ENCODE results near the gene GGNBP2. TPM values are rescaled to one million over a fixed set of nuclear protein-coding genes. Genes with fewer than 3 reads are reported as not detected.

The GGNBP2 gene
- polyA plus RNA-seq, 1 donor from 2014 or later = 112 TPM

GRCh38 chr17:36509272-36509985 lies 35.3 kb upstream of the GGNBP2 start:
- Histone ChIP-seq H3K4me3 (ENCODE audit: low read length) (no peak overlapping the region), H3K27me3 (ENCODE audit: insufficient read depth, low read depth, low read length) (no peaks in the 10 kb centered on the region), H3F3A (ENCODE audit: insufficient read depth, low read length, poor library complexity, severe bottlenecking) (no peaks in the 10 kb centered on the region), H3K79me2 (replicated peaks; ENCODE audit: insufficient read depth, low read length) (no peaks in the 10 kb centered on the region), H2AFZ (ENCODE audit: low read depth, low read length) (no peak overlapping the region), H3K9me3 (ENCODE audit: low read length) (no peaks in the 10 kb centered on the region), H4K20me1 (ENCODE audit: insufficient read depth) (no peaks in the 10 kb centered on the region), H3K36me3 (ENCODE audit: insufficient read depth, low read length) (no peaks in the 10 kb centered on the region), H3K9ac (ENCODE audit: low read length) (no peak overlapping the region), H3K9me2 (ENCODE audit: insufficient read depth, low read length) (no peaks in the 10 kb centered on the region), H3K27ac (ENCODE audit: low read length) (no peak overlapping the region), H3K4me2 (ENCODE audit: low read length) (no peak overlapping the region)
- no peak for TF ChIP-seq MXI1 (conservative IDR thresholded peaks at IDR 0.05; ENCODE audit: poor library complexity, severe bottlenecking)
- no peak for TF ChIP-seq EZH2 (IDR thresholded peaks at IDR 0.05; ENCODE audit: borderline replicate concordance, insufficient read depth, low read length, poor library complexity, severe bottlenecking)
- no peak for TF ChIP-seq RAD21 (conservative IDR thresholded peaks at IDR 0.05)
- TF ChIP-seq SMC3 (conservative IDR thresholded peaks at IDR 0.05; ENCODE audit: poor library complexity) = no peak
- no peak for TF ChIP-seq EP300 (conservative IDR thresholded peaks at IDR 0.05; ENCODE audit: poor library complexity, severe bottlenecking)
- TF ChIP-seq TAF1 (IDR thresholded peaks at IDR 0.05; ENCODE audit: low read depth) = no peak
- no peak for TF ChIP-seq POLR2AphosphoS5 (IDR thresholded peaks at IDR 0.05)
- TF ChIP-seq, protein P1, sequence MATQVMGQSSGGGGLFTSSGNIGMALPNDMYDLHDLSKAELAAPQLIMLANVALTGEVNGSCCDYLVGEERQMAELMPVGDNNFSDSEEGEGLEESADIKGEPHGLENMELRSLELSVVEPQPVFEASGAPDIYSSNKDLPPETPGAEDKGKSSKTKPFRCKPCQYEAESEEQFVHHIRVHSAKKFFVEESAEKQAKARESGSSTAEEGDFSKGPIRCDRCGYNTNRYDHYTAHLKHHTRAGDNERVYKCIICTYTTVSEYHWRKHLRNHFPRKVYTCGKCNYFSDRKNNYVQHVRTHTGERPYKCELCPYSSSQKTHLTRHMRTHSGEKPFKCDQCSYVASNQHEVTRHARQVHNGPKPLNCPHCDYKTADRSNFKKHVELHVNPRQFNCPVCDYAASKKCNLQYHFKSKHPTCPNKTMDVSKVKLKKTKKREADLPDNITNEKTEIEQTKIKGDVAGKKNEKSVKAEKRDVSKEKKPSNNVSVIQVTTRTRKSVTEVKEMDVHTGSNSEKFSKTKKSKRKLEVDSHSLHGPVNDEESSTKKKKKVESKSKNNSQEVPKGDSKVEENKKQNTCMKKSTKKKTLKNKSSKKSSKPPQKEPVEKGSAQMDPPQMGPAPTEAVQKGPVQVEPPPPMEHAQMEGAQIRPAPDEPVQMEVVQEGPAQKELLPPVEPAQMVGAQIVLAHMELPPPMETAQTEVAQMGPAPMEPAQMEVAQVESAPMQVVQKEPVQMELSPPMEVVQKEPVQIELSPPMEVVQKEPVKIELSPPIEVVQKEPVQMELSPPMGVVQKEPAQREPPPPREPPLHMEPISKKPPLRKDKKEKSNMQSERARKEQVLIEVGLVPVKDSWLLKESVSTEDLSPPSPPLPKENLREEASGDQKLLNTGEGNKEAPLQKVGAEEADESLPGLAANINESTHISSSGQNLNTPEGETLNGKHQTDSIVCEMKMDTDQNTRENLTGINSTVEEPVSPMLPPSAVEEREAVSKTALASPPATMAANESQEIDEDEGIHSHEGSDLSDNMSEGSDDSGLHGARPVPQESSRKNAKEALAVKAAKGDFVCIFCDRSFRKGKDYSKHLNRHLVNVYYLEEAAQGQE (IDR thresholded peaks at IDR 0.05; ENCODE audit: borderline replicate concordance) = no peak
- TF ChIP-seq, protein P2, sequence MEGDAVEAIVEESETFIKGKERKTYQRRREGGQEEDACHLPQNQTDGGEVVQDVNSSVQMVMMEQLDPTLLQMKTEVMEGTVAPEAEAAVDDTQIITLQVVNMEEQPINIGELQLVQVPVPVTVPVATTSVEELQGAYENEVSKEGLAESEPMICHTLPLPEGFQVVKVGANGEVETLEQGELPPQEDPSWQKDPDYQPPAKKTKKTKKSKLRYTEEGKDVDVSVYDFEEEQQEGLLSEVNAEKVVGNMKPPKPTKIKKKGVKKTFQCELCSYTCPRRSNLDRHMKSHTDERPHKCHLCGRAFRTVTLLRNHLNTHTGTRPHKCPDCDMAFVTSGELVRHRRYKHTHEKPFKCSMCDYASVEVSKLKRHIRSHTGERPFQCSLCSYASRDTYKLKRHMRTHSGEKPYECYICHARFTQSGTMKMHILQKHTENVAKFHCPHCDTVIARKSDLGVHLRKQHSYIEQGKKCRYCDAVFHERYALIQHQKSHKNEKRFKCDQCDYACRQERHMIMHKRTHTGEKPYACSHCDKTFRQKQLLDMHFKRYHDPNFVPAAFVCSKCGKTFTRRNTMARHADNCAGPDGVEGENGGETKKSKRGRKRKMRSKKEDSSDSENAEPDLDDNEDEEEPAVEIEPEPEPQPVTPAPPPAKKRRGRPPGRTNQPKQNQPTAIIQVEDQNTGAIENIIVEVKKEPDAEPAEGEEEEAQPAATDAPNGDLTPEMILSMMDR (IDR thresholded peaks at IDR 0.05; ENCODE audit: poor library complexity, severe bottlenecking) = no peak

- TF ChIP-seq MXI1 (conservative IDR thresholded peaks at IDR 0.05; ENCODE audit: poor library complexity, severe bottlenecking) (no peak), POLR2AphosphoS5 (IDR thresholded peaks at IDR 0.05) (no peak), TAF1 (IDR thresholded peaks at IDR 0.05; ENCODE audit: low read depth) (no peak), SMC3 (conservative IDR thresholded peaks at IDR 0.05; ENCODE audit: poor library complexity) (no peak)
- TF ChIP-seq, protein P1 (IDR thresholded peaks at IDR 0.05; ENCODE audit: borderline replicate concordance) = no peak
- no peak overlapping the region for H3K9ac ChIP-seq (ENCODE audit: low read length)
- H3F3A ChIP-seq (ENCODE audit: insufficient read depth, low read length, poor library complexity, severe bottlenecking) = no peaks in the 10 kb centered on the region
- H2AFZ ChIP-seq (ENCODE audit: low read depth, low read length) = no peak overlapping the region
- H4K20me1 ChIP-seq (ENCODE audit: insufficient read depth) = no peaks in the 10 kb centered on the region
- H3K4me2 ChIP-seq (ENCODE audit: low read length) = no peak overlapping the region
- H3K36me3 ChIP-seq (ENCODE audit: insufficient read depth, low read length) = no peaks in the 10 kb centered on the region
- H3K4me3 ChIP-seq (ENCODE audit: low read length) = no peak overlapping the region
- no peaks in the 10 kb centered on the region for H3K9me2 ChIP-seq (ENCODE audit: insufficient read depth, low read length)
- no peaks in the 10 kb centered on the region for H3K9me3 ChIP-seq (ENCODE audit: low read length)
- no peaks in the 10 kb centered on the region for H3K27me3 ChIP-seq (ENCODE audit: insufficient read depth, low read depth, low read length)
- no peaks in the 10 kb centered on the region for H3K79me2 ChIP-seq (replicated peaks; ENCODE audit: insufficient read depth, low read length)
- H3K27ac ChIP-seq (ENCODE audit: low read length) = no peak overlapping the region
Observed at GRCh38 chr17:36510636-36511035, 34.1 kb upstream of the GGNBP2 start.

All from neural cell (in vitro differentiated cells).